ENCODE results near the gene BCL2L2. TPM values are rescaled to one million over a fixed set of nuclear protein-coding genes. Genes with fewer than 3 reads are reported as not detected.
"Not testable (repeated sequence)": the region's sequence is repeated elsewhere in the genome, so short reads cannot be mapped to it uniquely, and the experiment has no call there.

BCL2L2 gene
- total RNA-seq, 2 experiments from 2014 or later, result 8.6 to 18.0 TPM

DNA sequence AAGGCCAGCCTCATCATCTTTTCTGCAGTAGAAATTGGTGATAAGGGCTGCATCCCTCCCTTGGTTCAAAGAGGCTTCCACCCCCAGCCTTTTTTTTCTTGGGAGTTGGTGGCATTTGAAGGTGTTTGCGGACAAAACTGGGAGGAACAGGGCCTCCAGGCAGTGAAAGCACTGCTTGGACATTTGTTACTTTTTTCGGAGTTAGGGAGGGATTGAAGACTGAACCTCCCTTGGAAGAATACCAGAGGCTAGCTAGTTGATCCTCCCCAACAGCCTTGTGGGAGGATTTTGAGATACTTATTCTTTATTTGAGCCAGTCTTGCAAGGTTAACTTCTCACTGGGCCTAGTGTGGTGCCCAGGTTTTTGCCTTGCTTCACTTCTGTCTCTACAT is 17.8 kb downstream of the BCL2L2 start:
- H3K9me3 ChIP-seq (ENCODE audit: low read length), result no peaks in the 10 kb centered on the region
- H3K4me2 ChIP-seq (ENCODE audit: low read length), result no peak overlapping the region
- no peak overlapping the region for H3K27ac ChIP-seq (ENCODE audit: low read depth, low read length, poor library complexity, severe bottlenecking)
- intact Hi-C loops (cut with micrococcal nuclease; ENCODE audit: unreplicated experiment), result loop anchor here (5.0 kb wide), 1 partner anchor 143 kb away; the partner anchor contains the start of gene NGDN
- H3K36me3 ChIP-seq (ENCODE audit: insufficient read depth, low read length), result peaks cover 53% of the 10 kb centered on the region
- no TSS peak for BruUV-seq (replicated peaks)
- H4K20me1 ChIP-seq (ENCODE audit: insufficient read depth, low read length), result peaks cover 13% of the 10 kb centered on the region; the same call in 1 of the 2 replicates
- no peak for TF ChIP-seq EZH2phosphoT487 (IDR thresholded peaks at IDR 0.05; ENCODE audit: borderline replicate concordance, low read depth, low read length)
- TF ChIP-seq, protein P1, sequence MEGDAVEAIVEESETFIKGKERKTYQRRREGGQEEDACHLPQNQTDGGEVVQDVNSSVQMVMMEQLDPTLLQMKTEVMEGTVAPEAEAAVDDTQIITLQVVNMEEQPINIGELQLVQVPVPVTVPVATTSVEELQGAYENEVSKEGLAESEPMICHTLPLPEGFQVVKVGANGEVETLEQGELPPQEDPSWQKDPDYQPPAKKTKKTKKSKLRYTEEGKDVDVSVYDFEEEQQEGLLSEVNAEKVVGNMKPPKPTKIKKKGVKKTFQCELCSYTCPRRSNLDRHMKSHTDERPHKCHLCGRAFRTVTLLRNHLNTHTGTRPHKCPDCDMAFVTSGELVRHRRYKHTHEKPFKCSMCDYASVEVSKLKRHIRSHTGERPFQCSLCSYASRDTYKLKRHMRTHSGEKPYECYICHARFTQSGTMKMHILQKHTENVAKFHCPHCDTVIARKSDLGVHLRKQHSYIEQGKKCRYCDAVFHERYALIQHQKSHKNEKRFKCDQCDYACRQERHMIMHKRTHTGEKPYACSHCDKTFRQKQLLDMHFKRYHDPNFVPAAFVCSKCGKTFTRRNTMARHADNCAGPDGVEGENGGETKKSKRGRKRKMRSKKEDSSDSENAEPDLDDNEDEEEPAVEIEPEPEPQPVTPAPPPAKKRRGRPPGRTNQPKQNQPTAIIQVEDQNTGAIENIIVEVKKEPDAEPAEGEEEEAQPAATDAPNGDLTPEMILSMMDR (conservative IDR thresholded peaks at IDR 0.05; ENCODE audit: low read length), result no peak
- peaks cover 23% of the 10 kb centered on the region for H3K79me2 ChIP-seq (ENCODE audit: insufficient read depth, low read depth, low read length)
- no peak overlapping the region for H2AFZ ChIP-seq (ENCODE audit: low read length)
- no peak overlapping the region for H3K4me3 ChIP-seq (ENCODE audit: low read depth, low read length, poor library complexity, severe bottlenecking)
- no peak for DNase-seq (ENCODE audit: low spot score)
- peaks cover 26% of the 10 kb centered on the region for H3K4me1 ChIP-seq (ENCODE audit: insufficient read depth, low read length, poor library complexity, severe bottlenecking)
- ChIA-PET POLR2A (no interaction called here), CTCF (ENCODE audit: unreplicated experiment) (interaction anchor here (0.6 kb wide), 1 partner anchor 327 kb away, joined by 3 read pairs; no protein-coding TSS in a partner anchor)
- no peaks in the 10 kb centered on the region for H3K9me2 ChIP-seq (ENCODE audit: insufficient read depth, low read length)

DNA sequence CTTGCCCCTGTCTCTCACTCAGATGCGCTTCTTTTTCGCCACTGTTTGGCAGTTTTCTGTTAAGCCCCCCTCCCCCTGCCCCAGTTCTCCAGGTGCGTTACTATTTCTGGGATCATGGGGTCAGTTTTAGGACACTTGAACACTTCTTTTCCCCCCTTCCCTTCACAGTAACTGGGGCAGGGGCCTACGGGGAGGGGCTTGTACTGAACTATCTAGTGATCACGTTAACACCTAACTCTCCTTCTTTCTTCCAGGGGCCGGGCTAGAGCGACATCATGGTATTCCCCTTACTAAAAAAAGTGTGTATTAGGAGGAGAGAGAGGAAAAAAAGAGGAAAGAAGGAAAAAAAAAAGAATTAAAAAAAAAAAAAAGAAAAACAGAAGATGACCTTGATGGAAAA is 18.4 kb downstream of the BCL2L2 start:
- POLR2A ChIA-PET, result interaction anchor here (0.5 kb wide), 1 partner anchor 148 kb away, joined by 5 read pairs; no protein-coding TSS in a partner anchor

DNA sequence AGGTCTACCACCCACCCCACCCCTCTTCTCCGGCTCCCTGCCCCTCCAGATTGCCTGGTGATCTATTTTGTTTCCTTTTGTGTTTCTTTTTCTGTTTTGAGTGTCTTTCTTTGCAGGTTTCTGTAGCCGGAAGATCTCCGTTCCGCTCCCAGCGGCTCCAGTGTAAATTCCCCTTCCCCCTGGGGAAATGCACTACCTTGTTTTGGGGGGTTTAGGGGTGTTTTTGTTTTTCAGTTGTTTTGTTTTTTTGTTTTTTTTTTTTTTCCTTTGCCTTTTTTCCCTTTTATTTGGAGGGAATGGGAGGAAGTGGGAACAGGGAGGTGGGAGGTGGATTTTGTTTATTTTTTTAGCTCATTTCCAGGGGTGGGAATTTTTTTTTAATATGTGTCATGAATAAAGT is 19.1 kb downstream of the BCL2L2 start:
- intact Hi-C loops (cut with micrococcal nuclease; ENCODE audit: unreplicated experiment); CTCF ChIA-PET (ENCODE audit: unreplicated experiment); H3K9me2 ChIP-seq (ENCODE audit: insufficient read depth, low read length); DNase-seq (ENCODE audit: low spot score); POLR2A ChIA-PET; BruUV-seq (replicated peaks); H3K27ac ChIP-seq (ENCODE audit: low read depth, low read length, poor library complexity, severe bottlenecking); H3K9me3 ChIP-seq (ENCODE audit: low read length); H2AFZ ChIP-seq (ENCODE audit: low read length); H3K4me3 ChIP-seq (ENCODE audit: low read depth, low read length, poor library complexity, severe bottlenecking); H3K4me2 ChIP-seq (ENCODE audit: low read length): not testable (repeated sequence)
- Histone ChIP-seq H4K20me1 (ENCODE audit: insufficient read depth, low read length) (peaks cover 13% of the 10 kb centered on the region; the same call in 1 of the 2 replicates), H3K4me1 (ENCODE audit: insufficient read depth, low read length, poor library complexity, severe bottlenecking) (peaks cover 15% of the 10 kb centered on the region), H3K79me2 (ENCODE audit: insufficient read depth, low read depth, low read length) (peaks cover 23% of the 10 kb centered on the region), H3K36me3 (ENCODE audit: insufficient read depth, low read length) (peaks cover 53% of the 10 kb centered on the region)

More for the DNA sequence above, 18.4 kb downstream of the BCL2L2 start:
- Histone ChIP-seq H3K4me2 (ENCODE audit: low read length) (no peak overlapping the region), H3K9me3 (ENCODE audit: low read length) (no peaks in the 10 kb centered on the region), H3K36me3 (ENCODE audit: insufficient read depth, low read length) (peaks cover 53% of the 10 kb centered on the region), H4K20me1 (ENCODE audit: insufficient read depth, low read length) (peaks cover 13% of the 10 kb centered on the region; the same call in 1 of the 2 replicates), H2AFZ (ENCODE audit: low read length) (no peak overlapping the region), H3K9me2 (ENCODE audit: insufficient read depth, low read length) (no peaks in the 10 kb centered on the region), H3K79me2 (ENCODE audit: insufficient read depth, low read depth, low read length) (peaks cover 23% of the 10 kb centered on the region), H3K4me3 (ENCODE audit: low read depth, low read length, poor library complexity, severe bottlenecking) (no peak overlapping the region), H3K27ac (ENCODE audit: low read depth, low read length, poor library complexity, severe bottlenecking) (no peak overlapping the region), H3K4me1 (ENCODE audit: insufficient read depth, low read length, poor library complexity, severe bottlenecking) (peaks cover 21% of the 10 kb centered on the region)
- TF ChIP-seq, protein P1 (conservative IDR thresholded peaks at IDR 0.05; ENCODE audit: low read length), result no peak
- DNase-seq (ENCODE audit: low spot score), result no peak
- CTCF ChIA-PET (ENCODE audit: unreplicated experiment), result interaction anchor here (0.6 kb wide), 1 partner anchor 328 kb away, joined by 3 read pairs; no protein-coding TSS in a partner anchor
- intact Hi-C loops (cut with micrococcal nuclease; ENCODE audit: unreplicated experiment), result loop anchor here (5.0 kb wide), 1 partner anchor 142 kb away; the partner anchor contains the start of gene NGDN
- no TSS peak for BruUV-seq (replicated peaks)
